Endodermal cell (in vitro differentiated cells): ENCODE data around the gene MESP1. TPM values are rescaled to one million over a fixed set of nuclear protein-coding genes. Genes with fewer than 3 reads are reported as not detected.

Experiments used
- DNase-seq: peaks from one replicate; pipeline ENCODE4 v3.0.0-alpha.2; 2017
- H3K27ac ChIP-seq: 2 replicates; pipeline ENCODE4 v1.5.1; 2013; ENCODE audit warnings: mild to moderate bottlenecking, low read depth, low read length, moderate library complexity
- H3K27me3 ChIP-seq: 2 replicates; pipeline ENCODE4 v1.6.1; 2013; ENCODE audit warnings: mild to moderate bottlenecking, low read length, moderate library complexity; ENCODE audit not compliant: insufficient read depth, control insufficient read depth, poor library complexity, severe bottlenecking
- H3K36me3 ChIP-seq: 2 replicates; pipeline ENCODE4 v1.7.0; 2013; ENCODE audit warnings: mild to moderate bottlenecking, low read length, moderate library complexity; ENCODE audit not compliant: control insufficient read depth, insufficient read depth
- H3K4me1 ChIP-seq: one replicate; pipeline ENCODE4 v1.7.0; 2013; ENCODE audit warnings: low read length; ENCODE audit not compliant: control insufficient read depth, insufficient read depth
- H3K4me3 ChIP-seq: 2 replicates; pipeline ENCODE4 v1.5.1; 2013; ENCODE audit warnings: mild to moderate bottlenecking, low read length, moderate library complexity
- H3K9ac ChIP-seq: 2 replicates; pipeline ENCODE4 v1.6.1; 2013; ENCODE audit warnings: mild to moderate bottlenecking, low read length, moderate library complexity; ENCODE audit not compliant: poor library complexity, severe bottlenecking; ENCODE audit errors: extremely low read depth
- H3K9me3 ChIP-seq: 2 replicates; pipeline ENCODE4 v1.6.1; 2013; ENCODE audit warnings: mild to moderate bottlenecking, low read length, moderate library complexity; ENCODE audit not compliant: control insufficient read depth
- H3K27ac Mint-ChIP-seq: 2 replicates; pipeline ENCODE4 v1.8.0; 2020; ENCODE audit warnings: mixed read lengths
- H3K27me3 Mint-ChIP-seq: 2 replicates; pipeline ENCODE4 v1.8.0; 2021; ENCODE audit warnings: mild to moderate bottlenecking, mixed read lengths; ENCODE audit not compliant: insufficient read depth
- H3K36me3 Mint-ChIP-seq: 2 replicates; pipeline ENCODE4 v1.8.0; 2020; ENCODE audit warnings: low read depth, mixed read lengths
- H3K4me1 Mint-ChIP-seq: 2 replicates; pipeline ENCODE4 v1.8.0; 2020; ENCODE audit warnings: mixed read lengths
- H3K4me3 Mint-ChIP-seq: 2 replicates; pipeline ENCODE4 v1.8.0; 2020; ENCODE audit warnings: mild to moderate bottlenecking, moderate library complexity, mixed read lengths
- H3K9me3 Mint-ChIP-seq: 2 replicates; pipeline ENCODE4 v1.8.0; 2020; ENCODE audit warnings: mild to moderate bottlenecking, mixed read lengths
- CTCF ChIP-seq: fragments of 200-600 bp; sonication (generic); conservative IDR thresholded peaks from 2 replicates; pipeline ENCODE4 v1.5.0; 2021; ENCODE audit warnings: antibody characterized with exemption, mild to moderate bottlenecking
- WGBS, 2 experiments: methylation state at CpG; one replicate each; pipeline versions ENCODE4 v1.1.5 to v1.1.7; 2013; ENCODE audit warnings: missing lambda C conversion rate in 2 of 2, mixed read lengths in 1 of 2; ENCODE audit not compliant: insufficient coverage in 1 of 2, insufficient read length in 1 of 2; 5-methylcytosine and 5-hydroxymethylcytosine counted together
- total RNA-seq, 2 donors: library from RNA; stranded (reverse); fragmentation: NEBNext Ultra II Directional in 1 of 2; extraction: Animal tissue kit (Norgen Biotek cat#: 25700) in 1 of 2; gene quantifications; 2 replicates in 1 of 2; 3 replicates in 1 of 2; pipeline ENCODE4 v1.2.1, GENCODE V29; 2021

MESP1 gene
- total RNA-seq, 2 donors from 2014 or later, result 0.22 TPM; not detected in 1

- peak; percentile 90 for DNase-seq
- Mint-ChIP-seq H3K27ac (no peak overlapping the region), H3K9me3 (no peaks in the 10 kb centered on the region), H3K36me3 (no peaks in the 10 kb centered on the region), H3K27me3 (peaks cover 56% of the 10 kb centered on the region), H3K4me3 (no peak overlapping the region), H3K4me1 (peaks cover 2% of the 10 kb centered on the region)
- Histone ChIP-seq H3K27me3 (peaks cover 22% of the 10 kb centered on the region), H3K36me3 (no peaks in the 10 kb centered on the region), H3K4me3 (no peak overlapping the region), H3K9me3 (no peaks in the 10 kb centered on the region), H3K4me1 (no peaks in the 10 kb centered on the region), H3K27ac (no peak overlapping the region), H3K9ac (no peak overlapping the region)
- TF ChIP-seq CTCF, result peak; percentile 93
- WGBS, 2 experiments, result 3 to 10% methylated on average over 6 to 8 of the region's 8 CpGs
Observed at GRCh38 chr15:89740137-89740536, 10.9 kb downstream of the MESP1 start.

- Histone ChIP-seq H3K4me3 (no peak overlapping the region), H3K27me3 (peaks cover 34% of the 10 kb centered on the region), H3K4me1 (no peaks in the 10 kb centered on the region), H3K9me3 (no peaks in the 10 kb centered on the region), H3K27ac (no peak overlapping the region), H3K36me3 (no peaks in the 10 kb centered on the region), H3K9ac (no peak overlapping the region)
- no peak for TF ChIP-seq CTCF
- Mint-ChIP-seq H3K9me3 (no peaks in the 10 kb centered on the region), H3K27ac (no peak overlapping the region), H3K36me3 (no peaks in the 10 kb centered on the region), H3K4me1 (peaks cover 2% of the 10 kb centered on the region), H3K27me3 (peaks cover 69% of the 10 kb centered on the region), H3K4me3 (no peak overlapping the region)
- DNase-seq, result no peak
- WGBS, 2 experiments, result 85 to 94% methylated on average over 2 to 4 of the region's 4 CpGs
Observed at GRCh38 chr15:89735773-89736172, 15.3 kb downstream of the MESP1 start.

- H3K36me3 ChIP-seq, result no peaks in the 10 kb centered on the region
- H3K9me3 Mint-ChIP-seq, result no peaks in the 10 kb centered on the region
- H3K9ac ChIP-seq, result no peak overlapping the region
- H3K4me1 ChIP-seq, result no peaks in the 10 kb centered on the region
- H3K27ac Mint-ChIP-seq, result no peak overlapping the region
- H3K4me3 Mint-ChIP-seq, result no peak overlapping the region
- no peak overlapping the region for H3K27ac ChIP-seq
- H3K4me1 Mint-ChIP-seq, result no peaks in the 10 kb centered on the region
- H3K9me3 ChIP-seq, result no peaks in the 10 kb centered on the region
- 74 to 75% methylated on average over 4 to 8 of the region's 8 CpGs for WGBS, 2 experiments
- peaks cover 53% of the 10 kb centered on the region for H3K27me3 Mint-ChIP-seq
- no peak overlapping the region for H3K4me3 ChIP-seq
- no peak for TF ChIP-seq CTCF
- peaks cover 34% of the 10 kb centered on the region for H3K27me3 ChIP-seq
- DNase-seq, result peak; percentile 56
- H3K36me3 Mint-ChIP-seq, result no peaks in the 10 kb centered on the region
Observed at GRCh38 chr15:89732451-89733172, 18.4 kb downstream of the MESP1 start.
